ENCODE data around the gene PPP6R1. TPM values are rescaled to one million over a fixed set of nuclear protein-coding genes. Genes with fewer than 3 reads are reported as not detected.

The PPP6R1 gene
- total RNA-seq, 1 donor from 2014 or later: 39.5 TPM

DNA sequence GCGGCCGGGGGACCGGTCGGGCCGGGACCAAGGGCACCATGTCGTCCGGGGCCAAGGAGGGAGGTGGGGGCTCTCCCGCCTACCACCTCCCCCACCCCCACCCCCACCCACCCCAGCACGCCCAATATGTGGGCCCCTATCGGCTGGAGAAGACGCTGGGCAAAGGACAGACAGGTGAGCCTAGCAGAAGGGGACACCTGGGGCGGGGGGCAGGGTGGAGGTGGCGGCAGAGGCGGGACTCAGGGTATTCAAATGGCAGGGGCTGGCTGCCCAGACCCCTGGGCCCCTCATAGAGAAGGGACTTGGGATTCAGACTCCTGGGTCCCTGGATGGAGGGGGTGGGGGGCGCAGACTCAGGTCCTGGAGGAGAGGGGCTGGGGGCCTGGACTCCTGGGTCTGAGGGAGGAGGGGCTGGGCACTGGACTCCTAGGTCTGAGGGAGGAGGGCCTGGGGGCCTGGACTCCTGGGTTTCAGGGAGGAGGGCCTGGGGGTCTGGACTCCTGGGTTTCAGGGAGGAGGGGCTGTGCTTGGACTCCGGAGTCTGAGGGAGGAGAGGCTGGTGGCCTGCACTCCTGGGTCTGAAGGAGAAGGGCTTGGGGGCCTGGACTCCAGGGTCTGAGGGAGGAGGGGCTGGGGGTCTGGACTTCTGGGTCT lies 25.7 kb upstream of the PPP6R1 start:
- ATAC-seq (no peak), DNase-seq (ENCODE audit: missing footprints) (no peak)
- intact Hi-C loops (cut with DNase I): no loop called here

GRCh38 chr19:55283548-55284377 lies 24.9 kb upstream of the PPP6R1 start, which contains the start of gene BRSK1:
BRSK1 (plus strand) TSS chr19:55283997; CDS start chr19:55284443, 446 bp downstream.
- intact Hi-C loops (cut with DNase I): no loop called here
- no peak for DNase-seq (ENCODE audit: missing footprints)

GRCh38 chr19:55279770-55280643 lies 21.2 kb upstream of the PPP6R1 start, which contains the start of gene HSPBP1:
HSPBP1 (minus strand) TSS chr19:55280110; CDS start chr19:55279608, 502 bp downstream.
- DNase-seq (ENCODE audit: missing footprints) (peak; percentile 94), ATAC-seq (peak; percentile 90)
- intact Hi-C loops (cut with DNase I): loop anchor here (1.0 kb wide), 1 partner anchor 20 kb away; no protein-coding TSS in a partner anchor

More at GRCh38 chr19:55283548-55284377, 24.9 kb upstream of the PPP6R1 start, which contains the start of gene BRSK1:
- no peak for ATAC-seq

DNA sequence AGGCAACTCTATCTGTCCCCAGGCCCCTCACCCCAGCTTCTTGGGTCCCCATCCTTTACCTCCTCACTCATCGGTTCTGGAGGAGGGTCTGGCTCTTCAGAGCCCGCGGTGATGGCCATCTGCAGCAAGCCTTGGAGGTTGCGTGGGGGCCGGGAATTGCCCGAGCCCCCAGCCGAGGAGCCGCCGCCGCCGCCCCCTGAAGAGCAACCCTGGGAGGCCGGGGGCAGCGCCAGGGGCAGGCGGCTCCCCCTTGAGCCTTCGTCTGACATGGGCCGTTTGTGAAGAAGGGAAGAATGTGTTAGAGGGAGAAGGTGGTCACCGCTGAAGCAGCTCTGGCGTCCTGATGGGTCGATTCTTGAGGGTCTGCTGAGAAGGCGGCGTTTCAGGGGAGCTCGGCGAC lies 20.5 kb upstream of the PPP6R1 start:
- intact Hi-C loops (cut with DNase I): no loop called here
- ATAC-seq: no peak

GRCh38 chr19:55278391-55279135 lies 19.7 kb upstream of the PPP6R1 start:
- intact Hi-C loops (cut with DNase I): no loop called here
- ATAC-seq: no peak
- no peak for DNase-seq (ENCODE audit: missing footprints)

More for the DNA sequence above, 20.5 kb upstream of the PPP6R1 start:
- no peak for DNase-seq (ENCODE audit: missing footprints)

GRCh38 chr19:55277494-55277893 lies 18.7 kb upstream of the PPP6R1 start:
- intact Hi-C loops (cut with DNase I): no loop called here
- ATAC-seq (no peak), DNase-seq (ENCODE audit: missing footprints) (no peak)

- intact Hi-C loops (cut with DNase I): no loop called here
- no peak for ATAC-seq
- DNase-seq (ENCODE audit: missing footprints): peak; percentile 49
Observed at GRCh38 chr19:55276720-55277430, 18.1 kb upstream of the PPP6R1 start.

DNA sequence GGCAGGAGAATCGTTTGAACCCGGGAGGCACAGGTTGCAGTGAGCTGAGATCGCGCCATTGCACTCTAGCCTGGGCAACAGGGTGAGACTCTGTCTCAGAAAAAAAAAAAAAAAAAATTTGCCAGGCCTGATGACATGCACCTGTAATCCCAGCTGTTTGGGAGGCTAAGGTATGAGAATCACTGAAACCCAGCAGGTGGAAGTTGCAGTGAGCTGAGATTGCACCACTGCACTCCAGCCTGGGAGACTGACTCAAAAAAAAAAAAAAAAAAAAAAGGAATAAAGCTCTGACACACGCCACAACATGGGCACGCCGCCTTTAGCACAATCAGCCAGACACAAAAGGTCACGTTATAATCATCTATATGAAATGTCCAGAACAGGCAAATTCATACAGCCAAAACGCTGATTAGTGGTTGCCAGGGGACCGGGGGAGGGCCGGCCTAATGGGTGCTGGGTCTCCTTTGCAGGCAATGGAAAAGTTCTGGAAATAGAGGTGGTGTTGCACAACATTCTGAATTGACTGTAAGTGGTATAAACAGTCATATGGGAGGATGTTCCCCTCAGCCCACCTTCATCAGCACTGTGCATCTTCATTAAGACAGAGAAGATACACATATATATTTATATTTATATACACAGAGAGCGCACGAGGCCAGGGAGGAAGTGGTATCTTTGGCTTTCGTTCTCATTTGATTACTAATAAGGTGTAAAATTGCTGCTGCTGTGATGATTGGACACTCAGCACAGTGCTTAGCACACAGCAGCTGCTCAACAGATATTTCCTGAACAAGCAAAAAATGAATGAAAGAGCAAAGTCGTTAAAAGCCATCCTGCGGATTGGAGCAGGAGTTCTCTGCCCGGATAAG lies 17.3 kb upstream of the PPP6R1 start:
- intact Hi-C loops (cut with DNase I): no loop called here
- peak; percentile 46 for DNase-seq (ENCODE audit: missing footprints)
- ATAC-seq: no peak

- intact Hi-C loops (cut with DNase I): no loop called here
- no peak for ATAC-seq
Observed at GRCh38 chr19:55273978-55274707, 15.3 kb upstream of the PPP6R1 start.

GRCh38 chr19:55272142-55272541 lies 13.3 kb upstream of the PPP6R1 start:
- ATAC-seq: no peak
- intact Hi-C loops (cut with DNase I): no loop called here
- DNase-seq (ENCODE audit: missing footprints): peak; percentile 4

More at GRCh38 chr19:55273978-55274707, 15.3 kb upstream of the PPP6R1 start:
- DNase-seq (ENCODE audit: missing footprints): peak; percentile 28

GRCh38 chr19:55270172-55270942 lies 11.5 kb upstream of the PPP6R1 start:
- intact Hi-C loops (cut with DNase I): no loop called here
- DNase-seq (ENCODE audit: missing footprints) (peak; percentile 45), ATAC-seq (no peak)

DNA sequence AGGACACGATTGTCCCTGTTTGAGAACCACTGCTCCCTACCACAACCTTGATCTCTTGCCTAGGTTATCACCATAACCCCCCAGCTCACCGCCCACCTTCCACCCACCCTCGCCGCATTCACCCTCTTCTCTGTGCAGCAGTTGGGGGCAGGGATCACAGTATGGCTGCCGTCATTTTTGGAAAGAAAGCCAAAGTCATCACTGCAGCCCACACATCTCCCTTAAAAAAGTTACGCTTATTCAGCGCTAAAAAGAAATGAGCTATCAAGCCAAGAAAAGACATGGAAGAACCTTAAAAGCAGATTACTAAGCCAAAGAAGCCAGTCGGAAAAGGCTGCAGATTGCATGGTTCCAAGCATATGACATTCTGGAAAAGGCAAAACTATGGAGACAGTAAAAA lies 10.5 kb upstream of the PPP6R1 start:
- no peak for ATAC-seq
- no peak for DNase-seq (ENCODE audit: missing footprints)
- intact Hi-C loops (cut with DNase I): no loop called here

DNA sequence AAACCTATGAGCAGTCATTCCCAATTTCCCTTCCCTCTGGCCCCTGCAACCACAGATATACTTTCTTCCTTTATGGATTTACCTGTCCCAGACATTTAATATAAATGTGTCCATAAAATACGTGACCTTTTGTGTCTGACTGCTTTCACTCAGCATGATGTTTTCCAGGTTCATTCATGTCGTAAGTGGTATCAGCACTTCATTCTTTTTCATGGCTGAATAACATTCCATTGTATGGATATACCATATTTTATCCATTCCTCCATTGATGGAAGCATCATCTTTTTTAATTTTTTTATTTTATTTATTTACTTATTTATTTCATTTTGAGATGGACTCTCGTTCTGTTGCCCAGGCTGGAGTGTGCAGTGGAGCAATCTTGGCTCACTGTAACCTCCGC lies 8.0 kb upstream of the PPP6R1 start:
- intact Hi-C loops (cut with DNase I): no loop called here
- no peak for ATAC-seq
- no peak for DNase-seq (ENCODE audit: missing footprints)

- intact Hi-C loops (cut with DNase I): no loop called here
- ATAC-seq: no peak
- no peak for DNase-seq (ENCODE audit: missing footprints)
Observed at GRCh38 chr19:55266404-55266803, 7.6 kb upstream of the PPP6R1 start.

DNA sequence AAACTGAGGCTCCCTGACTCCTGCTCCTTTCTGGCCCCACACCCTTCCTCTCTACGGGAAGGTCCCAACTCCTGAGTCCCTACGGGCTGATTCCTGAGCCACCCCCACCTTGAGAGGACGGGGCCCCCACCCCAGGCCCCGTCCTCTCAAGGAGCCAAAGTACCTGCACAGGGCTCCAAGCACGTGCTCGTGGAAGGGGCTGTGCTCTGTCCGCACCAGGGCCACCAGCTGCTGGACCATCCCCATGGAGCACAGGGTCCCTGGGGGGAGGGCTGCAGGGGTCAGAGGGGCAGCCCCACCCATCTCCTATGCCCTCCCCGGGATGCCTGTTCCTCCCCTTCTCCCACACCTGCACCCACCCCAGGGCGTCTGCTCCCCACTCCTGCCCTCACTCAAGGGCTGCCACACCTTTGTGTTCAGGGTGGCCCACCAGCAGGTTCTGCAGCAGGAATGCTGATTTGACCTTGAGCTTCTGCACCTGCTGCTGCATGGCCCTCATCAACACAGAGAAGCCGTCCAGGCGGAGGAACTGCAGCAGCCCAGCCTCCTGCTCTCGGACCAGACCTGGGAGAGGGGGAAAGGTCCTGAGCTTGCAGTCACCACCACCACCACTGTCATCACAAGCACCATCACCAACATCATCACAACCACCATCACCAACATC lies 7.0 kb upstream of the PPP6R1 start:
- no peak for ATAC-seq
- intact Hi-C loops (cut with DNase I): no loop called here
- DNase-seq (ENCODE audit: missing footprints): peak; percentile 32
